ENCODE results near the gene HPCAL4.
A peak's percentile ranks its signal among the peaks of the same experiment; 100 is the strongest.

HPCAL4 gene

DNA sequence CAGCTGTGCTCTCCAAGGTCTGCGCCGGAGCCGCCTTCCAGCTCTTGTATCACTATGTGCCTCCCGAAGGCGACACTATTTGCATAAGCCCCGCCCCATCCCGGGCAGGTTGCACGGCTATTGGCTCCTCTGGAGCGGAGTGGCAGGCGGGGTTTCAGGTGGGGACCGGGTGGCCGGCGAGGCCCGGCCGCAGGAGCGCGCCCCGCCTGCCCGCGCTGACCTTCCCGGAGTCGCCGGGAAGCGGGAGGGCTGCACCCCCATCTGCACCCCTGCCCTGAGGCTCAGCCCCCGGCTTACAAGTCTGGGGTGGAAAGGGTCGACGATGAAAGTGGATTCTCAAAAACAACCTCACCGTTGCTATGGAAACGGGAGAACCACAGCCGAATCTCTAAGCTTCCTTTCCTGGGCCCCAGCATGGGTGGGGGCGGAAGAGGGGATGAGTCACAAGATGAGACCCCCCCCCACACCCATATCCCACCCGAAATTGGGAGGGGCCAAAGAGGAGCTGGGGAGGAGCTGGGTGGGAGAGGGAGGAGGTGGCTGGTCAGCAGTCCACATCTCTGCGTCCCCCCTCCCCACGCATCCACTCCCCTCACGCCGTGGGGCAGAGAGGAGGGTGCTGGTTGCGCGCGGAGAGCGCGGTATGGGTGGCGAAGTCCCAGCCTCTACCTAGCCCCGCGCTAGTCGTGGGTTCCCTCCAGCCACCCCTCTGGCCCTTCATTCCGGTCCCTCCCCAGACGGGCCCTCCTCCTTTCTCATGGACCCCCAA, at the start of gene HPCAL4:
Gene HPCAL4, minus strand, starts transcription at position 51 of the 769 bp plus-strand sequence. CDS start 6,830 bp downstream, outside the sequence.
- peak; percentile 87 for DNase-seq (ENCODE audit: low spot score)

DNA sequence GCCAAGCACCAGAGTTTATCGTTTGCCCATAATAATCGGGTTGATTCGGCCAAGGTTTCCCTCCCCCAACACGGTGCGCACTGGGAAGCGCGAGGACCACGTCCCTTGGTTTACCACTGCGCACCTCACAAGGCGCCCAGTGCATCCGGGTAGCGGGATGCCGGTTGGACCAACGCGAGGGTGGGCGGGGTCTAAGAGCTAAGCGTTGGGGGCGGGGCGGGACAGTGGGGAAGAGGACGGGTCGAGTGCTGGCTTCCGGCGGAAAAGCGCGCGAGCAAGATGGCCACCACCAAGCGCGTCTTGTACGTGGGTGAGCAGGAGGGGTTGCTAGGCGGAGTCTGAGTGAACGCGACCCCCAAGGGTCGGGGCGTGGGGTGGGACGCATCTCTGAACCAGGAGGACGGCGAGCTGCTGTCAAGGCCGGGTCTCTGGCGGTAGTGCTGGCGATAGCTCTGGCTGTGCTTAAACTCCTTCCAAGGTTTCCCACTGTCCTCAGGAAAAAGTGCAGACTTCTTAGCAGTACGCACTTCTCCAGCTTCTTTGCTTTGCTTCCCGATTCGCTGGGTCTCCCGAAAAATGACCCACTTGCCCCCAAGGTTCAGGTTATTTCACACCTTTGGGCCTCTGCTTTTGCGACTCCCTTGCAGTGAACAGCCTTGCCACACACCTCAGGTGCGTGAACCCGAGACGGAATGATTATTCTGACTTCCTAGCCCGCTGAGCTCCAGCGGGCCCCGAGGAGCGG, 47.6 kb upstream of the HPCAL4 start, which contains the start of gene PPIE:
Gene PPIE, plus strand, starts transcription at position 261 of the 745 bp plus-strand sequence. Its CDS starts 19 bp downstream, at position 280.
- DNase-seq (ENCODE audit: low spot score) = peak; percentile 89

DNA sequence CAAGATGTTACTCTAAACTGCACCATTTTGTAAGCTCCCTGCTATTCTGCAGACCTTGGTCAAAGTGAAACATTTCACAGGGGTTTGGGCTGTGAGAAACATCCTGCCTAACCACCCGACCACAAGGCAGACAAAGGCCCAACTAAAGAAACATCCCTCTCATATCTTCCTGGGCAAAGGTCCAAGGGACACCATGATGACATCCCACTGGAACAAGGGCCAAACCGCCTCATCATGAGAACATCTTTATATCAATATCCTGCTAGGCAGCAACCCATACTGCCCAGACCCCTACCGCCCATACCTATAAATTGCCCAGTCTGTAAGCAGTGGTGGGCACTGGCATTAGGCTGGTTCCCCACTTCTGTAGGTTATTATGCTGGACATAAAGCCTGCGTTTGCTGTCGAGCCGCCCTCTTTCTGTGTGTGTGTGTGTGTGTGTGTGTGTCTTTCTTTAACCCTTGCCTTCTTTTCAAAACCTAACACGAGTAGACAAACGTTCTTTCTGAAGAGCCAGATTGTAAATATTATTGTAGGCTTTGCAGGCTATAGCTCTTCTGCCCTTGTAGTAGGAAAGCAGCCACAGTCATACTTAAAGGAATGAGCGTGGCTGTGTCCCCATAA, 46.4 kb upstream of the HPCAL4 start:
- no peak for DNase-seq (ENCODE audit: low spot score)

DNA sequence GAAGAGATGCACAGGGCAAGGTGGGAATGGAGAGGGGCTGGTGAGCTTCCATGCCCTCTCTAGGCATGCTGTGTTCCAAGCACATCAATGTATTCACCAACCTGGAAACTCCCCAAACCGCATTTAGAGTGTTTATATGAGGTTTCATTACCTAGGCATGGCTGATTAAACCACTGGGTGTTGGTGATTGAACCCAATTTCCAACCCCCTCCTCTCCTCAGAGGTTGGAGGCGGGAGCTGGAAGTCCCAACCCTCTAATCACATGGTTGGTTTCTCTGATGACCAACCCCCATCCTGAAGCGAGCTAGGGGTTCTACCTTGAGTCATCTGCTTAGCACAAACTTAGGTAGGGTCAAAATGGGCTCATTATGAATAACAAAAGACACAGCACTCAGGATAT, 44.5 kb upstream of the HPCAL4 start:
- DNase-seq (ENCODE audit: low spot score) = no peak

DNA sequence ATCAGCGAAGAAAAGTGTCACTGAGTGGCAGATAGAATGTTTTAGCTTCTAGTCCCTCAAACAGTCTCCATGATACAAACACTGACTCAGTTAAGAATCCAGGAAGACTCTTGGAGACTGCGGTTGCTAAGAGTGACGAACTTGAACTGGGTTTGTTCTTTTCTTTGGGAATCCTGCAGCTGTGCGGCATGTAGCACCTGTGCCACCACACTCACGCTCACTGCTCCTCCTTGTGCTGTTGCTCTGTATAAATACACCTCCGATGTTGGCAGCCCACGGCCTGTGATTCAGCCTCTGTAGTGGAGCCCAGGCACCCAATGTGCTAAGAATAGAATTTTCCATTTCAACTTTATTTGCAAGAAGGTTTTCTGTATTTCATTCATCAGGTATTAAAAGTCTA, 41.9 kb upstream of the HPCAL4 start:
- no peak for DNase-seq (ENCODE audit: low spot score)

DNA sequence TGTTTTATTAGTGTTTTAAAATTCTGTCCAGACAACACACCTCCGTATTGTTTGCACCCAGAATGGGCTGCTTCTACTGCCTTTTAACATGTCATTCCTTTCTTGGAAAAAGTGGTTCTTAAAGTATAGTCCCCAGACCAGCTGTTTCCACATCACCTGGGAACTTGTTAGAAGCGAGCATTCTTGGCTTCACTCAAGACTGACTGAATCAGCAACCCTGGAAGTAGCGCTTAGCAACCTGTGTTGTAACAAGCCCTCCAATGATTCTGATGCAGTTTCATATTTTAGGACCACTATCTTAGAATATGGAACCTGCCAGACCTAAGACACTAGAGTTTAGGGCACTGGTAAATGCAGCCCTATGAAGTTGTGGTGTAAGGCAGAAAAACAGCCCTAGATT, 41.5 kb upstream of the HPCAL4 start:
- no peak for DNase-seq (ENCODE audit: low spot score)

DNA sequence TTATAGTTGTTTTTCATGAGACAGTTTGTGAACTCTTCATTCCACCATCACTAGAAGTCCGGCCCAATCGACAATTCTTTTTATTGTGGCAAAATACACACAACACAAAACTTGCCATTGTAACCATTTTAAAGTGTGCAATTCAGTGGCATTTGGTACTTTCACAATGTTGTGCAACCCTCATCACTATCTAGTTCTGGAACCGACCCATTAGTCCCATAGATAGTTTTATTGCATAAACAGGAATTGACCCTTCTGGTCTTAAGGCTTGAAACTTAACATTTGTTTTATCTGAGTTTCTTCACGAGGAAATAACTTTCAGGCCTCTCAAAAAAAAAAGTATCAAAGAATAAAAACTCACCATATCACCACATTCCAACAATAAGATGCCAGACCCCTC, 38.6 kb upstream of the HPCAL4 start:
- DNase-seq (ENCODE audit: low spot score) = no peak

DNA sequence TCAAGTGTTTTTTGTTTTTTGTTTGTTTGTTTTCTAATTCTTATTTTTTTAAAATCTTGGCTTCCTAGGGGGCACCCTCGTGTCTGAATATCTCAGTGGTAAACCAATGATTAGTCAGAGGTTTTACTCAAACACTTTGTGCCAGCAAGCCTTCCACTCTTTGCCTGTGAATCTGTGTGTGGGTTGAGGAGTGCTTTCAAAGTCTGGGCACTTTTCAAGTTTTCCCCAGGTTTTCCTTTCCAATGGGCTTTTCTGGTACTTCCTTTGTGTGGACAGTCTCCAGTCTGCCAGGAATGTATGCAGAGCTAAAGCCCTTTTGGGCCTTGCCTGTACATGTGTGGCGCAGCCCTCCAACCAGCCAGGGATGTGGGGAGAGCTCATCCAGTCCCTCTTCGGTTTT, 37.8 kb upstream of the HPCAL4 start:
- DNase-seq (ENCODE audit: low spot score) = no peak

DNA sequence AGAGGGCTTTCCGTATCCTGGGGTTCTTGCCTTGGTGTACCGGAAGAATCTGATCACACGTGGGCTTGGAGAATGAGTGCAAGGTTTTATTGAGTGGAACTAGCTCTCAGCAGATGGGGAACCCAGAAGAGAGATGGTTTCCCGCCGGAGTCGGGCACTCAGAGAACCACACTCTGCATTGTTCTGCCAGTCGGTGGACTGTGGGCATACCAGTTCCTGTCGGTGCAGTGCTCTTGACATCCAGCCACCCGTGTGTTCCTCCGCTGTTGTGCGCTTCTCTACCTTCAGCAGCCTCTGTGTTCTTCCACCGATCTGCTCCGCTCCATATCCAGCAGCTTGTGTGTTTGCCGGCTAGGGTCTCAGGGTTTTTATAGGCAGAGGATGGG, 36.7 kb upstream of the HPCAL4 start:
- DNase-seq (ENCODE audit: low spot score) = no peak

DNA sequence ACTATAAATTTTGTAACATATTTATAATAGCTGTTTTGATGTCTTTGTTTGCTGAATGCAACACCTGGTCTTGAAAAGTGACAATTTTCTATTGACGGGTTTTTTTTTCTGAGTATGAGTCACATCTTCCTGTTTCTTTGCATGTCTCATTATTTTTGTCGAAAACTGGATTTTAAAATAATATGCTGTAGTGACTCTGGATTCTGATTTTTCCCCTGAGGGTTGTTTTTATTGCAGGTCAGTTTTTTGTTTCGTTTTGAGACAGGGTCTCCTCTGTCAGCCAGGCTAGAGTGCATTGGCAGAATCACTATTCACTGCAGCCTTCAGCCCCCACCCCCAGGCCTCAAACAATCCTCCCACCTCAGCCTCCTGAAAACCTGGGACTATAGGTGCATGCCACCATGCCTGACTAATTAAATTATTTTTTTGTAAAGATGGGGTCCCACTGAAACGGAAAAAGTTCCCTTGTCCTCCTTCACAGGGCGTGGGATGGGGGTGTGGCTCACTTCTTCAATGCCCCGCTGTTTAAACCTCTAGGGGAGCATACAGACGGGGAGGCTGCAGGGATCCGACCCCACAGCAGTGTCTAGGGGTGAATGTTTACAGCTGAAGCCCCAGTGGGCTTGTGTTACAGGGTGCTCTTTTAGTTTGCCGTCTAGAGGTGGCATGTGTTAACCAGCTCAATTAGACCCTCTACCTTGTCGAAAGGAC, 36.1 kb upstream of the HPCAL4 start:
- DNase-seq (ENCODE audit: low spot score) = no peak

DNA sequence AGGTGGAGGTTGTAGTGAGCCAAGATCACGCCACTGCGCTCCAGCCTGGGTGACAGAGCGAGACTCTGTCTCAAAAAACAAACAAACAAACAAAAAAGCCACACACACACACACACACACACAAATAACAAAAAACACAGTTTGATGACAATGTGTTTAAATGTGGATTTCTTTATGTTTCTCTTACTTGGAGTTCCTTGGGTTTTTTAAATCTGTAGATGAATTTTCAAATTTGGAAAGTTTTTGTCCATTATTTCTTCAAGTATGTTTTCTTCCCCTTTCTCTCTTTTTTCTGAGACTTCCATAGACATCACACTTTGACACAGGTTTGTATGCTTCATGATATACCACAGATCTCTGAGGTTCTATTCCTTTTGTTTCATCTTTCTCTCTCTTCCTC, 35.4 kb upstream of the HPCAL4 start:
- no peak for DNase-seq (ENCODE audit: low spot score)

DNA sequence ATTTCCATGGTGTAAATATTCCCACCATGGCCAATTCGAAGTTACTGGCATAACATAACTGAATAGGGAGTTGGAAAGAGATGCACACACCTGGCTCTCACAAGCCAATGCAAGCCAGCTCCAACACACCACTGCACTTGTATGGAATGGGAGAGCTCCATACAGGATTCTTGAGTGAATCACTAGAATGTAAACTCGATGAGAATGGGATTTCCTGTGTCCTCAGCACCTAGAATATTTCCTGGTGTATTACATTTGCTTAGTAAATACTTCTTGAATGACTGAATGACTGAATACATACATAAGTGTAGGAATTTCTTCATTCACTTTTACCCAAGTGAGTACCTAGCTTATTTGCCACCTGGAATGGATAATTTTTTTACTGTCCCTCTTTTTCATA, 31.3 kb upstream of the HPCAL4 start:
- peak; percentile 20 for DNase-seq (ENCODE audit: low spot score)

DNA sequence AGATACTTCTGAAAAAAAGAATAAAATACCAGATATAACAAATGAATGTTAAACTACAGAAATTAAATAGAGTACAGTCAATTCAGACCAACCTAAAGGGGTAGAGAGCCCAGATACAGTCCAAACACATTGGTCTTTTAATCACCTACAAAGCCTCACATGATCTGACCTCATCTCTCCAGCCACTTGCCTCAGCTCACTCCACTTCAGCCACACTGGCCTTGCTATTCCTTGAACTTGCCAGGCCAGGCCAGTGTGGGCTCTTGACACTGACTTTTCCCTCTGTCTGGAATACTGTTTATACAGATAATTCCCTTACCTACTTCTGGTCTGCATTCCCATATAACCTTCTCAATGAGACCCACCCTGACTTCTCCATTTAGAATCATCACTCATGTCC, 30.4 kb upstream of the HPCAL4 start:
- DNase-seq (ENCODE audit: low spot score) = no peak

DNA sequence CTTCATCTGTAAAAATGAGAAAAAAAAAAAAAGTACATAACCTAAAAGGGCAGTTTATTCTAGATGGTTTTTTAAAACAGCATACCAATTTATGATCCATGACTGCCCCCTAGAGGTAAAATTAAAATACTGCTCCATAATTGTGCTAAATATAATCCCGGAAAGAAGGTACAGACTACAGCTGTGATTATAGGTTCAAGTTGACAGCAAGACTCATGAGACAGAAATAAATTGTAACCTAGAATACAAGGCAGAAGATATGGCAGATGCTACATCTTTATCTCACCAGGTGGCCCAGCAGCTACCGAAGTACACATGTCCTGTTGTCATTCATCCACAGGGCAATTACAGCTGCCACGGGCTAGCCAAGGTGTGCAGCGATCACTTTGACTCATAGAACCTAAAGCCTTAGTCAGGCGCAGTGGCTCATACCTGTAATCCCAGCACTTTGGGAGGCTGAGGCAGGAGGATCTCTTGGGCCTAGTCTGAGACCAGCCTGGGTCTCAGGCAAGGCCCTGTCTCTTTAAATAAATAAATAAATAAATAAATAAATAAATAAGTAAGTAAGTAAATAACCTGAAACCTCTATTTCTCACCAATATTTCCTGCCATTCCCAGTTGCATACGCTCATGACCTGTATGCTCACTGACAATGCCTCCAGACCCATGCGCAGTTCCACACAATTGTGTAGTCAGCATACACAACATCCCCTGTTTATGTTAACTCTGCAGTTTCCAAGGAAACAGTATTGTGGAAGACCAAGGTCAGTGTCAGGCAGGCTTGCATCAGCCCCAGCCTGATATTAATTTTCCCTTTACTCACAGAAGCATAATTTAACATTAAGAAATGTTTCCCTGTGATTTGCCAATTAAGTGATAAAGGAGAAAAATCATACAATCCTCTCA, 29.1 kb upstream of the HPCAL4 start:
- DNase-seq (ENCODE audit: low spot score) = peak; percentile 78

DNA sequence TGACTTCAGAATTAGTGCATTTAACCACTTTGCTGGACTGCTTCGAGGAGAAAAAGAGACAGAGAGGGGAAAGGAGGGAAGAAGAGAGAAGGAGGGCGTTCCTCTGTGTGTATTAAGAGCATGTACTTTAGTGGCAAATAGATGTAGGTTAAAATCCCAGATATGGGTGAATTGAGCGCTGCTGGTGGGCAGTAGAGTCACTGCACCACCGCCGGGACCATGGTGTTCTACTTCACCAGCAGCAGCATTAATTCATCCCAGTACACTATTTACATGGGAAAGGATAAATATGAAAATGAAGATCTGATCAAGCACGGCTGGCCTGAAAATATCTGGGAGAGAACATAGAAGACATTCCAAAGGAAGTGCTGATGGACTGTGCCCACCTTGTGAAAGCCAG, 26.6 kb upstream of the HPCAL4 start:
- no peak for DNase-seq (ENCODE audit: low spot score)

DNA sequence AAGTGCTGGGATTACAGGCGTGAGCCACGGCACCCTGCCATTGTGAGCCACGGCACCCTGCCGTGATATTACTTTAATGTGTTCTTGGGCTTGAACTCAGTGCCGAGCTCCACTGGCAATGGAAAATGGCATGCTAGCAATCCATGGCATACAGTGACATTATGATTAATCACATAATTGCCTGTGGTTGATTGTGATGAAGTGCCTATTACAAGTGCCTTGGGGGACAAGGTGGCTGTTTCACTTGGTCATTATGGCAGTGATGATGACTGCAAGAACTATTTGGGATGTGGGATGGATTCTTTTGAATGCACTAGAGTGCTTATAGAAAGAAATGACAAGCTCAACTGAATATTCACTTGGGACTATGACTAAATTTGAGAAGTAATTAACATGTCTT, 22.3 kb upstream of the HPCAL4 start:
- DNase-seq (ENCODE audit: low spot score) = no peak

DNA sequence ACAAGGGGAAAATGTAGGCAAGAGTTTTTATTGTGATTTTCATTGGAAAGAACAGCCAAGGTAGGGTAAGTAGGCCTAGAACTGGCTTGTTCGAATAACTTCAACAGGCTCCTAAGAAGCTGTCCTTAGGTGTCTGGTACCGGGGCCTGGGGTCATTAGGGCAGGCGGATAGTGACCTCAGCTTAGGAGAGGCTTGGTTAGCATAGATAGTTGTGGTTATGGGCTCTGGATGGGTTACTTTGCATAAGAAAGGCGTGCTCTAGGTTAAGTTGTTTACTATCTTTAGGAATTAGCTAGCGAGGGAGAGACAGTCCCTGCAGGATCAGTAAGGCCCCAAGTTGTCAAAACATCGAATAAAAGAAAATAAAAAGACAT, 20.7 kb upstream of the HPCAL4 start:
- no peak for DNase-seq (ENCODE audit: low spot score)

DNA sequence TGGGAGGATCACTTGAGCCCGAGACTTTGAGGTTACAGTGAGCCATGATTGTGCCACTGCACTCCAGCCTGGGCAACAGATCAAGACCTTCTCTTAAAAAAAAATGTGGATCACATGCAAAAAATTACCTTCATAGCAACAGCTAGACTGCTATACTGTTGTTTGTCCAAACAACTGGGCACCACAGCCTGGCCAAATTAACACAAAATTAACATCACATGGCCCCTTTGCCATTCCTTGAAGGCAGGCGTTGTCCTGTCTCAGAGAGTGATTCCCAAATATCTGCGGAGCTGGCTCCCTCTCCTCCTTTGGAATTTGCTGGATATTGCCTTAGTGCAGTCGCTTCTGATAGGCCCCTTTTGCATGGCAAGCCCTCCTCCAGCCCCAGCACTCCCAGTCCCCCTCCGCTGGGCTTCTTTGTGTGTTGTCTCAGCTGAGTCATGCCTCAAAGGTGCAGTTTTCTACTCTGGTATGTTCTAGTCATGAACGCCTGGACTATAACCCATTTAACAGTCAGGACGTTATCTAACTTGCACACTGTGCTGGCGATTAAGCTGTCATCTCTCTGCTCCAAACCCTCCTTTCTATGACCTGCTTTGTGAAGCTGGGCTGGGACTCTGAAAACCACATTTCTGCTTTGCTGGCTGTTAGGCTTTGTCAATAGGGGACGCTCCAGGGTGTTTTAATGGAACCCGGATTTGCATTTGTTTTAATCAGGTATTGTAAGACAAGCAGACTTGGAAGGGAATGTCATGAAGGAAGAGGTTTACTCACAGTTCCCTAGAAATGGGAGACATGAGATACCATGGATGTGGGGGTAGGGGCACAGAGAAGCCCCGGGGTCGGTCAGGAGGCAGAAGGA, 20.1 kb upstream of the HPCAL4 start:
- no peak for DNase-seq (ENCODE audit: low spot score)

DNA sequence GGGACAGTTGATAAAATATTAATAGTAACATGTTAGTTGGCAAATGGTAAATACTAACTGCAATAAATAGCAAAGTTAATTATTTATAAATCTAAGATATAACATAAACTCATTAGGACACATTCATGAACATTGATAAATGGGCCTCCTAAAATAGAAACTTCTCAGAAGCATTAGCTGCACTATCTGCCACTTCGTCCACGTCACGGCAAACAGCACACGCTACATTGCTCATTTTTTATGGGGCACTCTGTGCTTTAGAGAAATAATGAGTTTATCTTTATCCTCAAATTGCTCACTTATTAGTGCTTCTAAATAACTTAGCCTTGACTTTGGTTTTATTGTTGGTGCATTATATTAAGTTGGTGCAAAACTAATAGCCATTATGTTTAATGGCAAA, 16.3 kb upstream of the HPCAL4 start:
- DNase-seq (ENCODE audit: low spot score) = no peak

DNA sequence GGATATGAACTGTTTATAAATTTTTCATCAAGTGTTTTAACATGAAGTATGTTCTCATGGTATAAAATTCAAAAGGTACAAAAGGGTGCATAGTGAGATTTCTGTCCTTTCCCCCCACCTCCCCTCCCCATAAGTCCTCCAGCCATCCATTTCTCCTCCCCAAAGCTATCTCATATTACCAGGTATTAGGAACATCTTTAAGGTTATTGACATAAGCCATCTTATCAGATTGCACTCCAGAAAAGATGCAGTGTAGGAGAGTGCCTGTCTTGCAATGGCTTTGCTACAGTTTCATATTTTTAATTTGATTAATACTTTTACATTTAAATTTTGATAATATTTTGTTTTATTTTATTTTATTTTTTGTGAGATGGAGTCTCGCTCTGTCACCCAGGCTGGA, 13.5 kb upstream of the HPCAL4 start:
- no peak for DNase-seq (ENCODE audit: low spot score)

Data from RKO (cell line).